IPS-18c (cell line): ENCODE data around the gene SURF4.
A peak's percentile ranks its signal among the peaks of the same experiment; 100 is the strongest.
"Not testable (repeated sequence)": the region's sequence is repeated elsewhere in the genome, so short reads cannot be mapped to it uniquely, and the experiment has no call there.

Experiments
- H3K4me3 ChIP-seq: 2 replicates; pipeline ENCODE4 v1.7.0; 2013; ENCODE audit warnings: low read depth, mild to moderate bottlenecking, low read length, moderate library complexity; ENCODE audit not compliant: insufficient read depth
- H3K9me3 ChIP-seq: one replicate; pipeline ENCODE4 v1.6.1; 2013; ENCODE audit warnings: mild to moderate bottlenecking, low read length, moderate library complexity; ENCODE audit not compliant: control insufficient read depth, insufficient read depth

Gene SURF4

GRCh38 chr9:133380734-133381133 is 4.9 kb upstream of the SURF4 start:
- H3K4me3 ChIP-seq: no peak overlapping the region
- H3K9me3 ChIP-seq: no peaks in the 10 kb centered on the region

DNA sequence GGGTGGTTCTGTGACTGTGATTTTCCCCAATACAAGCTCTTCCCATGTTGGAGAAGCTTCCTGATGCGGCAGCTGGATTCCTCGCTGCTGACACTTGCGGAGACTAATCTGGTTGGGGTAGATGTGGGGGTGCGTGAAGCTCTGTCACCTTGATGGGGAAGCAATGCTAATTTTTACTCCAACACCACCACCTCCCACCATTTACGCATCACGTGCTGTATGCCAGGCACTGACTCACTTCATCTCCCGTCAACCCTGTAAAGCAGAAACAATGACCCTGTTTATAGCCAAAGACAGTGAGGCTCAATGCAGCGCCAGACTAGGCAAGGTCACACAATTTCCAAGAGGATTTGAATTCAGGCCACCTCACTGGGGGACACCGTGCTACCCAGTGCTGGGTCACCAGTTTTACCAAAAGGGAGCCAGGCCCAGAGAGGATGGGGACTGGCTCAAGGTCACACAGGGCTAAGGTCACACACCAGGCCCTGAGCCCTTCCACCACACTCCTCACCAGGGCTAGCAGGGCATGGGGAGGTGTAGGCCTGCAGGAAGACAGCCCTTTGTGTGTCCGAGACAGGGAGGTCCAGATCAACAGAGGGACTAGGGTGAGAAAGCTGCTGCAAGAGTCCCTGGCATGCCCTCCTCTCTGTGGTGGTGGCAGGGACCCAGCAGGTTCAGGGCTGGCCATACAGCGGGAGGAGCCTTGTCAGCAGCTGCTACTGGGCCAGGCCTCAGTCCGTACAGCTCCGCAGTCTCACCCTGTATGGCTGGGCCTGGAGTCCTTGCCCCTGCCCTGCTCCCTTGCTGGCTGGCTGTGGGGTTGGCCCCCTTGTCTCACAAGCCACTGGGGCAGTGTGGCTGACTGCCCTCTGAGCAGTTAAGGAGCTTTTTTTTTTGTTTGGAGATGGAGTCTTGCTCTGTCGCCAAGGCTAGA is 3.6 kb upstream of the SURF4 start:
- Histone ChIP-seq H3K4me3 (no peak overlapping the region), H3K9me3 (no peaks in the 10 kb centered on the region)

DNA sequence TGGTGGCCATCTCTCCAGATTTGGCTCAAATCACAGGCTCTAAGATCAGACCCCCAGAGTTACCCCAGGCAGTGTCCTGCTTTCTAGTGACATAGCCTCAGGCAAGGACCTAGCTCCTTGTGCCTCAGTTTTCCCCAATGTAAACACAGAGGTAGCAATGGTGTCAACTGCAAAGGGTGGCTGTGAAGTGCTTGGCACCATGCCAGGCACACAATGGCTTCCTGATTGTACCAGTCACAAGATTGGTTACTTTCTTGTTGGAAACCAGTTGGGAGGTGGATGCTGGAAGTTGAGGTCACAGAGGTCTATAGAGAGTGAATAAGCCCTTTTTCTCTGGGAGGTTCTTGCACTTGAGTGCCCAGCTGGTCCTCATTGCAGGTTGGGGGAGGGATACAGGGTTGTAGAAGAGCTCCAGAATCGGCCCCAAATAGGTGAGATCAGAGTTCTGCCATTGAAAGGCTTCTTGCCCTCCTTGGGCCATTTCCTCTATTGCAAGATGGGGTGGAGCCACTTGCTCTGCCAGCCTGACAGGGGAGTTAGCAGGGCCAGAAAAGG is 2.6 kb upstream of the SURF4 start:
- Histone ChIP-seq H3K4me3 (no peak overlapping the region), H3K9me3 (no peaks in the 10 kb centered on the region)

GRCh38 chr9:133377721-133378216 is 1.9 kb upstream of the SURF4 start:
- Histone ChIP-seq H3K4me3 (no peak overlapping the region), H3K9me3 (no peaks in the 10 kb centered on the region)

DNA sequence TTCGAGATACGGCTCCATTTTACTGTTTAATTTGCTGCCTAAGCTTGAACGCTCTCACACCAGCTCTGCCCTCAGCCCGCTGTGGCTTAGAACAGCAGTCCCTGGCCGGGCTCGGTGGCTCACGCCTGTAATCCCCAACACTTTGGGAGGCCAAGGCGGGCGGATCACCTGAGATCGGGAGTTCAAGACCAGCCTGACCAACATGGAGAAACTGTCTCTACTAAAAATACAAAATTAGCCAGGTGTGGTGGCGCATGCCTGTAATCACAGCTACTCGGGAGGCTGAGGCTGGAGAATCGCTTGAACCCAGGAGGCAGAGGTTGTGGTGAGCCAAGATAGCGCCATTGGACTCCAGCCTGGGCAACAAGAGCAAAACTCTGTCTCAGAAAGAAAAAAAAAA is 1.4 kb upstream of the SURF4 start:
- H3K4me3 ChIP-seq, H3K9me3 ChIP-seq: not testable (repeated sequence)

DNA sequence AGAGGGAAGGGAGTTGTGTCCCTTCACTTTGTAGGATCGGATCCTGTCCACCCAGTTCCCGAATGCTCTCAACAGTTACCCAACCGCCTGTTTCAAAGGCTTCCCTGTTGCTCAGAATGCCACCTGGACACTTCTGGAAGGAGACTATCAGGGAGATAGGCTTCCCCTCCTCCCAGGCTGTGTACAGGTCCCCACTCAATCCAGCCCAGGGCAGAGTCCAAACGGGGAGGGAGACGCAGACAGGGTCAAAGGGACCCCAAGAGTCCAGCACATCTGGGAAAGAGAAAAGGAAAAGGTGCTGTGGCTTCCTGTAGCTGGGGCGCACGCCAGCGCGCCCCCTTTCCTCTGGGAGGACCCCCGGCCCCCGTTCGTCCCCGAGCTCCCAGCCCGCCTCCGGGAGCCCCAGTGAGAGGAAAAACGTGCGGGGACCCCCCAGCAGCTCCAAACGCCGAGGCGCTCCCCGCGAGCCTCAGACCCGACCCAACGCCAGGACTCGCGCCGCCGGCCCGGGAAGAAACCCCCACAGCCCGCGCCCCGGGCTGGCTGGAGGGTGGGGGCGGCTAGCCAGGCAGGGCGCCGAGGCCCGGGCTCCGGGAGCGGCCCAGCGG is 640 bp downstream of the SURF4 start:
- Histone ChIP-seq H3K4me3 (peak overlapping the region; percentile 87), H3K9me3 (no peaks in the 10 kb centered on the region)

- no peaks in the 10 kb centered on the region for H3K9me3 ChIP-seq
These were observed 1.2 kb downstream of the SURF4 start for GRCh38 chr9:133374612-133375115.

DNA sequence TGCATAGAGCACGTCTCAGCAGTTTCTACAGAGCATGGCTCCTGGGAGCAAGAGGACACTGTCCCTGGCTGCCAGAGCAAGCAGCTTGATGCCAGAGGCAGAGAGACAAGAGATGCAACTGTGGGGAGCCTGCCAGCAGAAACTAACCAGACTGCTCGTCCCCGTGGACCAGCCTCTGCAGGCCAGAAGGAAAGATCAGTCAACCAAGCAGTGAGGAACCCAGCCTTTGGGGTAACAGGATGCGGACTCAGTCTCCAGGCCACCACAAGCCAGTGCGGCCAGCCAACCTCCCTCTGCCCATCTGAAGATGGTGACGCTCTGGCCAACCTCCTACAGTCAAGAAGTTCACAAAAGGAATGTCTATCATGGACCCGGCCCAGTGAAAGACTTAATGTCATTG is 3.7 kb downstream of the SURF4 start:
- Histone ChIP-seq H3K9me3 (no peaks in the 10 kb centered on the region), H3K4me3 (no peak overlapping the region)

More at GRCh38 chr9:133374612-133375115, 1.2 kb downstream of the SURF4 start:
- peak overlapping the region; percentile 87 for H3K4me3 ChIP-seq

GRCh38 chr9:133371261-133371711 is 4.6 kb downstream of the SURF4 start:
- no peaks in the 10 kb centered on the region for H3K9me3 ChIP-seq
- H3K4me3 ChIP-seq: no peak overlapping the region

GRCh38 chr9:133370685-133371084 is 5.2 kb downstream of the SURF4 start:
- Histone ChIP-seq H3K9me3 (no peaks in the 10 kb centered on the region), H3K4me3 (no peak overlapping the region)

DNA sequence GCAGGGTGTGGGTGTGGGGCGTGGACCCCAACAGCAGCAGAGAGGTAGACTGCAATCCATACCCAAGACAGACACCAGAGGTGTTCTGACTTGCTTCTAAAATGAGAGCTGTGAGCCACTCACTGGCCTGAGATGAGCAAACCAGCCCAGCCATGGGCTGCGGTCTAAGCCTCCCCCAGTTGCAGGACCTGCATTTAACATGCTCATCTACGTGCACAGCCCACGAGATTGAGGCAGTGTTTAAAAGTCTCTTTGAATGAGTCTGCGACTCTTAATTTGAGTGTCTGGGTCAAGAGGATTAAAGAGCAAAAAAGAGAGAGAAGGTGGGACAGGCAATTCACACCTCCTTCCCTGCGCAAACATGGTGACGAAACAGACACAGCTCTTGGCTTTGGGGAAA is 5.9 kb downstream of the SURF4 start:
- Histone ChIP-seq H3K4me3 (no peak overlapping the region), H3K9me3 (no peaks in the 10 kb centered on the region)

GRCh38 chr9:133369422-133369821 is 6.4 kb downstream of the SURF4 start:
- H3K9me3 ChIP-seq: no peaks in the 10 kb centered on the region
- H3K4me3 ChIP-seq: no peak overlapping the region

DNA sequence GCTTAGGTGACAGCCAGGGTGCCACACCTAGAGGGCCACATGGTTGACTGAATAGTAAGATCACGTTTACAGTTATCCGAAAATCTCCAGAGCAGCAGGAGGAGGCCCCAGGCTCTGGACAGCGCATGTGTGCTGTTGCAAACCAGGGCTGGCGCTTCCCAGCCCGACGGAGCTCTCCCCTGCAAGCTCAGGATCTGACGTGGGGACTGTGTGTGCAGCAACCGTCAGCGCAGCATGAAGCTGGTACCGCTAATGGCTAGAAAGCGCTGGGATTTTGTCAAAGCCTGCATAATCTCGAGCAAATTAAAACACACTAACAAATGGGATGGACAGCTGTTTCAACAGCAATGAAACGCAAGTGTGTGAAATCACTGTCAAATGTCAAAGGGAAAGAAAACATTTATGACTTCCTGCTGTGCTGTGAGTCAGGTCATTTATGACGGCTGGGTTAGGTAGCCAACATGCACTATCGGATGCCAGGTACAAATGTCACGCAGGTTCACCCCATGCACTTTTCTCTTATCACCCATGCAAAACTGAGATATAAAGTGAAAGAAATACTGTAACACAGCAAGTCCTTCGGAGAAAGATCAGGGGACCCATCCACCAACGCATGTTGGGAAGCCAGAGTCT is 7.5 kb downstream of the SURF4 start:
- Histone ChIP-seq H3K9me3 (no peaks in the 10 kb centered on the region), H3K4me3 (no peak overlapping the region)

DNA sequence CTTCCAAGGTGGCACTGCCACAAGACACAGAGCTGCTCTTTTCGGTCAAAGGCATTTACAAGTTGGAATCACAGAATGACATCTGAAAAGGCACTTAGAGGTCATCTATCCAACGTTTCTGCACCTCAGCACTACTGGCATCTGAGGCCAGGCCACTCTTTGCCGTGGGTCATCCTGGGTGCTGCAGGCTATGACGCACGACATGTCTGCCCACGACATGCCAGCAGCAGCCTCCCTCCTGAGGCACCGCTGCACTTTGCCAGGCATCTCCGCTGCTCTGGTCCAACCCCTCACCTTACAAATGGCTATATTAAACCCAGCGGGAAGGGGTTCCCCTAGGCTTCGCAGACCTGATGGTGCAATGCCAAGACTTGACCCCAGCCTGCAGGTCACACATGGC is 8.1 kb downstream of the SURF4 start:
- Histone ChIP-seq H3K4me3 (no peak overlapping the region), H3K9me3 (no peaks in the 10 kb centered on the region)

- H3K9me3 ChIP-seq: no peaks in the 10 kb centered on the region
- H3K4me3 ChIP-seq: no peak overlapping the region
These were observed 8.6 kb downstream of the SURF4 start for GRCh38 chr9:133367221-133367620.

- H3K9me3 ChIP-seq: no peaks in the 10 kb centered on the region
- H3K4me3 ChIP-seq: no peak overlapping the region
These were observed 9.4 kb downstream of the SURF4 start for GRCh38 chr9:133366435-133366834.

- no peak overlapping the region for H3K4me3 ChIP-seq
- peaks cover 2% of the 10 kb centered on the region for H3K9me3 ChIP-seq
These were observed 13.4 kb downstream of the SURF4 start for GRCh38 chr9:133362359-133363044.
